Sigmoid colon (tissue), 4 donors: ENCODE results near the gene FBXO15.

ENCODE experiments used
- CTCF ChIP-seq, 4 experiments: fragments of 450-650 bp in 3 of 4; fragments of 200-600 bp in 1 of 4; IDR thresholded peaks; one replicate each; pipeline ENCODE4 v1.5.1; 2016 to 2019; ENCODE audit warnings: antibody characterized with exemption in 4 of 4, mild to moderate bottlenecking in 3 of 4, moderate library complexity in 2 of 4
- EP300 ChIP-seq, 4 donors: sonication (generic); formaldehyde crosslinking; IDR thresholded peaks; one replicate each; pipeline ENCODE4 v1.6.1; 2017; ENCODE audit warnings: antibody characterized with exemption in 4 of 4

- no peak for TF ChIP-seq EP300 (IDR thresholded peaks at IDR 0.05)
- no peak for TF ChIP-seq CTCF (IDR thresholded peaks at IDR 0.05)
Observed at GRCh38 chr18:74132201-74132600, 15.4 kb downstream of the FBXO15 start.
